ENCODE data around the gene SELENOH. TPM values are rescaled to one million over a fixed set of nuclear protein-coding genes. Genes with fewer than 3 reads are reported as not detected.
"Not testable (repeated sequence)": the region's sequence is repeated elsewhere in the genome, so short reads cannot be mapped to it uniquely, and the experiment has no call there.

The SELENOH gene
- total RNA-seq, 4 donors from 2014 or later = 101 to 123 (median 113) TPM

- DNase-seq (ENCODE audit: low spot score) (no peak), ATAC-seq (ENCODE audit: low FRiP score) (no peak)
- TF ChIP-seq, protein P1, sequence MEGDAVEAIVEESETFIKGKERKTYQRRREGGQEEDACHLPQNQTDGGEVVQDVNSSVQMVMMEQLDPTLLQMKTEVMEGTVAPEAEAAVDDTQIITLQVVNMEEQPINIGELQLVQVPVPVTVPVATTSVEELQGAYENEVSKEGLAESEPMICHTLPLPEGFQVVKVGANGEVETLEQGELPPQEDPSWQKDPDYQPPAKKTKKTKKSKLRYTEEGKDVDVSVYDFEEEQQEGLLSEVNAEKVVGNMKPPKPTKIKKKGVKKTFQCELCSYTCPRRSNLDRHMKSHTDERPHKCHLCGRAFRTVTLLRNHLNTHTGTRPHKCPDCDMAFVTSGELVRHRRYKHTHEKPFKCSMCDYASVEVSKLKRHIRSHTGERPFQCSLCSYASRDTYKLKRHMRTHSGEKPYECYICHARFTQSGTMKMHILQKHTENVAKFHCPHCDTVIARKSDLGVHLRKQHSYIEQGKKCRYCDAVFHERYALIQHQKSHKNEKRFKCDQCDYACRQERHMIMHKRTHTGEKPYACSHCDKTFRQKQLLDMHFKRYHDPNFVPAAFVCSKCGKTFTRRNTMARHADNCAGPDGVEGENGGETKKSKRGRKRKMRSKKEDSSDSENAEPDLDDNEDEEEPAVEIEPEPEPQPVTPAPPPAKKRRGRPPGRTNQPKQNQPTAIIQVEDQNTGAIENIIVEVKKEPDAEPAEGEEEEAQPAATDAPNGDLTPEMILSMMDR (IDR thresholded peaks at IDR 0.05) = no peak
Measured at GRCh38 chr11:57709802-57710367, 31.4 kb upstream of the SELENOH start.

GRCh38 chr11:57711414-57712255 lies 29.7 kb upstream of the SELENOH start, which contains the start of gene MED19:
Gene MED19 (minus strand): TSS chr11:57712215. CDS start chr11:57712179, 36 bp downstream.
- DNase-seq (ENCODE audit: low spot score) (peak; percentile 30), ATAC-seq (ENCODE audit: low FRiP score) (peak; percentile 67)
- TF ChIP-seq, protein P1 (IDR thresholded peaks at IDR 0.05) = no peak

DNA sequence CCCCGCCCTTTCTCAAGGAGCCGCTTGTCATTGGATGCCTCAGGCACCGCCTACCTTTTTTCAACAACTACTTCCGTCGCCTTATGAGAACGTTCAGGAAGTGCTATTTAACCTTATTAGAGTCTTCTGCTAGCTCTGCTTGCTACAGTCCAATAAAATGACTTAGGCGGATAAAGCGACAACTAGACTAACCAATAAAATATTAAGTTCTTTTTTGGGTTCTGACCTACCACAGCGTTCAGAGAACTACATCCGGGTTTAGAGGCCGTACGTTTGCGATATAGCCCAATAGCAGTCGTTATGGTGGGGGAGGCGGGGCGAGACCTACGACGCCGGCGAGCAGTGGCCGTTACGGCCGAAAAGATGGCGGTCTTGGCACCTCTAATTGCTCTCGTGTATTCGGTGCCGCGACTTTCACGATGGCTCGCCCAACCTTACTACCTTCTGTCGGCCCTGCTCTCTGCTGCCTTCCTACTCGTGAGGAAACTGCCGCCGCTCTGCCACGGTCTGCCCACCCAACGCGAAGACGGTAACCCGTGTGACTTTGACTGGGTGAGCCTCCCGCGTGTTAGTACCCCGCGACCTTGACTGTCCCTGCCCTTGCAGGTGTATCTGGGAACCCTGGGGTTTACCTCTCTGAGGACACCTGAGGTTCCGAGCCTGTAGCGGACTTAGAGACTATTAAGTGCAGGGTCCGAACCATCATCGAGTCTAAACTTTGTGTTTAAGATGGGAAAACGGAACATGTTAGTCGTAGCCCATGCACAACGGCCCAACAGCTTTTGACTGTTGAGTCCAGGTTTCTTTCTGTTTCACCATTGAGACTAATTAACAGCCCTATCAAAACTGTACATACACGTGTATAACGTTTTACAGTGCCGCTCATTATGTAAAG lies 28.8 kb upstream of the SELENOH start, which contains the start of gene TMX2:
TSS of gene TMX2 (plus strand) at position 338 of the 895 bp plus-strand sequence. CDS start at position 364, 26 bp downstream.
- TF ChIP-seq, protein P1 (IDR thresholded peaks at IDR 0.05) = no peak
- ATAC-seq (ENCODE audit: low FRiP score) (peak; percentile 98), DNase-seq (ENCODE audit: low spot score) (peak; percentile 56)

DNA sequence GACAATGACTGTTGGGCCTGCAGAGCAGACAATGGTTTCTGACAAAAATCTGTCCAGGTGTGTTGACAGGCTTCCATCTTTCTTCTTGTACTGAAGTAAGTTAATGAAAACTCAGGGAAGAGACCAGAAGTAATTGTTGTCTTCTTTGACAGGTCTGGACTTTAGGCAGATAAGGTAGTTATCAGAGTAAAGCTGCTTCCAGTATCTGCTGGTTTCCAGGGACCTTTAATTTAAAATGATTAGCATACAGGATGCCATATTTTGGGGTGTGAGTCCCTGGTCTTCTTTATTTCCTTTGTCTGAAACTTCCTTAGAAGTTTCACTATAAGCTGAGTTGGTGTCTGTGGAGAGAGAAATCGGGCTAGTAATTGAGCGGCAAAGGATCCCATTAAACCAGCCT lies 27.5 kb upstream of the SELENOH start:
- DNase-seq (ENCODE audit: low spot score) (no peak), ATAC-seq (ENCODE audit: low FRiP score) (no peak)
- TF ChIP-seq, protein P1 (IDR thresholded peaks at IDR 0.05) = no peak

GRCh38 chr11:57716726-57717125 lies 24.6 kb upstream of the SELENOH start:
- not testable (repeated sequence) for DNase-seq (ENCODE audit: low spot score); ATAC-seq (ENCODE audit: low FRiP score)

- no peak for ATAC-seq (ENCODE audit: low FRiP score)
Measured at GRCh38 chr11:57727185-57727584, 14.1 kb upstream of the SELENOH start.

More at GRCh38 chr11:57727185-57727584, 14.1 kb upstream of the SELENOH start:
- no peak for DNase-seq (ENCODE audit: low spot score)
- TF ChIP-seq, protein P1 (IDR thresholded peaks at IDR 0.05) = no peak
